B cell (primary cell): Measurements from ENCODE around the gene RNH1. TPM values are rescaled to one million over a fixed set of nuclear protein-coding genes. Genes with fewer than 3 reads are reported as not detected.

ENCODE experiments used
- ATAC-seq: fragments of 200-7000 bp; cut with Tn5 transposase; one replicate; pipeline ENCODE4 v1.10.0; 2021; ENCODE audit warnings: low read depth, mild to moderate bottlenecking, moderate number of reproducible peaks, moderate library complexity
- CTCF ChIA-PET: fragments of 350-600 bp; sonication (Branson Sonifier 250); formaldehyde crosslinking; loops from one replicate; lab custom pipeline; 2021; ENCODE audit warnings: antibody characterized with exemption, inconsistent platforms; lab: Charles Lee
- POLR2A ChIA-PET: fragments of 350-600 bp; sonication (Branson Sonifier 250); formaldehyde crosslinking; loops from one replicate; lab custom pipeline; 2021; ENCODE audit warnings: antibody characterized with exemption; lab: Charles Lee
- DNase-seq: peaks from one replicate; pipeline ENCODE4 v3.0.0; 2013
- H2AFZ ChIP-seq: 2 replicates; pipeline ENCODE4 v1.6.1; 2012; ENCODE audit warnings: mild to moderate bottlenecking, low read depth, low read length; ENCODE audit not compliant: insufficient read depth, poor library complexity, severe bottlenecking
- H3K27ac ChIP-seq, 2 donors: 1 replicate in 1 of 2; 2 replicates in 1 of 2; pipeline ENCODE4 v1.5.1; 2012 to 2013; ENCODE audit warnings: low read length in 2 of 2, mild to moderate bottlenecking in 2 of 2, moderate library complexity in 1 of 2
- H3K27me3 ChIP-seq, 4 experiments: fragments of 200-600 bp in 1 of 4; sonication (generic) in 1 of 4; replicated peaks in 1 of 4; 1 replicate in 2 of 4; 2 replicates in 2 of 4; pipeline versions ENCODE4 v1.6.1 to v1.7.0; 2013 to 2016; ENCODE audit warnings: low read length in 3 of 4, mild to moderate bottlenecking in 2 of 4, mixed read lengths in 1 of 4, moderate library complexity in 1 of 4; ENCODE audit not compliant: insufficient read depth in 4 of 4, control insufficient read depth in 3 of 4; ENCODE audit errors: control extremely low read depth in 1 of 4
- H3K36me3 ChIP-seq, 2 experiments: replicated peaks in 1 of 2; 1 replicate in 1 of 2; 2 replicates in 1 of 2; pipeline versions ENCODE4 v1.6.1 to v1.7.1; 2013; ENCODE audit warnings: low read length in 1 of 2; ENCODE audit not compliant: insufficient read depth in 2 of 2, control insufficient read depth in 1 of 2; ENCODE audit errors: control extremely low read depth in 1 of 2, extremely low read depth in 1 of 2
- H3K4me1 ChIP-seq, 2 donors: fragments of 200-600 bp in 1 of 2; sonication (generic) in 1 of 2; 1 replicate in 1 of 2; 2 replicates in 1 of 2; pipeline versions ENCODE4 v1.5.1 to v1.6.1; 2013 to 2017; ENCODE audit warnings: low read length in 2 of 2; ENCODE audit not compliant: control insufficient read depth in 2 of 2, insufficient read depth in 2 of 2
- H3K4me2 ChIP-seq: replicated peaks from 2 replicates; pipeline ENCODE3; 2012; ENCODE audit warnings: mild to moderate bottlenecking, low read depth, low read length; ENCODE audit not compliant: poor library complexity, severe bottlenecking
- H3K4me3 ChIP-seq, 5 experiments: fragments of 200-600 bp in 1 of 5; sonication (generic) in 1 of 5; 1 replicate in 3 of 5; 2 replicates in 2 of 5; pipeline versions ENCODE4 v1.5.1 to v1.7.0; 2011 to 2016; ENCODE audit warnings: low read length in 4 of 5, mild to moderate bottlenecking in 4 of 5, low read depth in 2 of 5, control low read depth in 1 of 5, moderate library complexity in 1 of 5; ENCODE audit not compliant: insufficient read depth in 1 of 5; ENCODE audit errors: control extremely low read depth in 1 of 5, extremely low read depth in 1 of 5
- H3K79me2 ChIP-seq: fragments of 200-600 bp; sonication (generic); one replicate; pipeline ENCODE4 v1.6.0; 2016; ENCODE audit warnings: low read length; ENCODE audit not compliant: control insufficient read depth, insufficient read depth
- H3K9ac ChIP-seq: fragments of 200-600 bp; sonication (generic); 2 replicates; pipeline ENCODE4 v1.6.1; 2017; ENCODE audit warnings: mild to moderate bottlenecking, low read length, moderate library complexity
- H3K9me3 ChIP-seq, 3 donors: one replicate each; pipeline versions ENCODE4 v1.6.1 to v1.7.1; 2013; ENCODE audit warnings: low read length in 2 of 3; ENCODE audit not compliant: control insufficient read depth in 2 of 3, insufficient read depth in 1 of 3; ENCODE audit errors: control extremely low read depth in 1 of 3
- H4K20me1 ChIP-seq: 2 replicates; pipeline ENCODE4 v1.6.0; 2012; ENCODE audit warnings: mild to moderate bottlenecking, low read length; ENCODE audit not compliant: insufficient read depth, control insufficient read depth, poor library complexity, severe bottlenecking
- H3K27ac Mint-ChIP-seq: one replicate; pipeline ENCODE4 v1.8.0; 2021; ENCODE audit warnings: mixed read lengths
- H3K27me3 Mint-ChIP-seq: one replicate; pipeline ENCODE4 v1.8.0; 2021; ENCODE audit warnings: mixed read lengths
- H3K4me1 Mint-ChIP-seq: one replicate; pipeline ENCODE4 v1.8.0; 2021; ENCODE audit warnings: mixed read lengths
- H3K4me3 Mint-ChIP-seq: one replicate; pipeline ENCODE4 v1.8.0; 2021; ENCODE audit warnings: mixed read lengths
- H3K9me3 Mint-ChIP-seq: one replicate; pipeline ENCODE4 v1.8.0; 2022; ENCODE audit warnings: mixed read lengths; ENCODE audit not compliant: insufficient read depth
- EZH2 ChIP-seq: IDR thresholded peaks from 2 replicates; pipeline ENCODE4 v1.6.1; 2012; ENCODE audit warnings: borderline replicate concordance, low read depth, mild to moderate bottlenecking, moderate library complexity, low read length; ENCODE audit not compliant: insufficient read depth, poor library complexity, severe bottlenecking
- WGBS: methylation state at CpG from one replicate; pipeline ENCODE4 v1.1.5; 2013; ENCODE audit warnings: missing lambda C conversion rate; ENCODE audit not compliant: insufficient coverage; 5-methylcytosine and 5-hydroxymethylcytosine counted together
- intact Hi-C: fragments of 100-400 bp; cut with micrococcal nuclease; formaldehyde crosslinking; loops from one replicate; pipeline ENCODE4 v1.10.0; 2022
- polyA plus RNA-seq: library from polyadenylated mRNA; depleted of rRNA; stranded (reverse); fragments of >200 nt; gene quantifications from 2 replicates; pipeline ENCODE4 v1.2.3, GENCODE V29; 2012
- total RNA-seq, 2 donors: library from RNA; stranded (reverse); fragments of 120-200 nt in 1 of 2; gene quantifications; 1 replicate in 1 of 2; 2 replicates in 1 of 2; pipeline versions ENCODE4 v1.2.3 to v1.2.4, GENCODE V29; 2013 to 2022
- TF ChIP-seq, protein P1 (sequence below): fragments of 200-600 bp; IDR thresholded peaks from one replicate; pipeline ENCODE4 v1.8.0; 2022; ENCODE audit warnings: antibody characterized with exemption, mild to moderate bottlenecking

Gene RNH1
- total and polyA plus RNA-seq, 2 donors (not counting 1 experiment from before 2014, with no cell fraction given), result 81.0 to 159 TPM

DNA sequence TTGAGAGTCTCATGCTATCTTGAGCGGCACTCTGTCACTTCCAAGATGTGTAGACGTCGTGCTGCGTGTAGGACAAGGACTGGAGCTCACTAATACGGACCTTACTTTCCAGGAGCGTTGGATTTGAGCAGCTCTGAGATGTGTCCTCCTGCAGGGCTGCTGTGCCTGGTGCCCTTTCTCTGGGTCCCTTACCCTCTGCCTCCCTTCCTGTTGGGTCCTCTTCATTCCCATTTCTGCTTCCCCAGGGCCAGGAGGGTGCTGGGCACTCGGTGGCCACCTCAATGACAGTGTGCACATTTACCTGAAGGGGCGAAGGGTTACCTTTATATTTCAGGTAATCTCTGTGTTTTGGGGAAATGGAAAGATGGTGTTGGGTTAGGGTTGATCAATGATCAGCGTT lies 53.0 kb downstream of the RNH1 start:
- Mint-ChIP-seq H3K27ac (no peak overlapping the region), H3K4me1 (peaks cover 35% of the 10 kb centered on the region), H3K4me3 (no peak overlapping the region), H3K9me3 (no peaks in the 10 kb centered on the region), H3K27me3 (no peaks in the 10 kb centered on the region)
- H3K27me3 ChIP-seq, result no peaks in the 10 kb centered on the region
- intact Hi-C loops, result loop anchor here (10.0 kb wide), 1 partner anchor 341 kb away; the partner anchor contains the start of genes CEND1 and SLC25A22
- WGBS, result 92% methylated on average over 9 of the region's 9 CpGs
- no peak overlapping the region for H2AFZ ChIP-seq
- H4K20me1 ChIP-seq, result peaks cover 1% of the 10 kb centered on the region
- H3K9me3 ChIP-seq, result no peaks in the 10 kb centered on the region
- peaks cover 35% of the 10 kb centered on the region for H3K79me2 ChIP-seq
- DNase-seq, result no peak
- H3K4me3 ChIP-seq, result no peak overlapping the region
- POLR2A ChIA-PET, result no interaction called here
- H3K4me1 ChIP-seq, result peaks cover 38 to 48% of the 10 kb centered on the region in 2 donors
- CTCF ChIA-PET, result no interaction called here
- no peak for TF ChIP-seq EZH2
- TF ChIP-seq, protein P1, sequence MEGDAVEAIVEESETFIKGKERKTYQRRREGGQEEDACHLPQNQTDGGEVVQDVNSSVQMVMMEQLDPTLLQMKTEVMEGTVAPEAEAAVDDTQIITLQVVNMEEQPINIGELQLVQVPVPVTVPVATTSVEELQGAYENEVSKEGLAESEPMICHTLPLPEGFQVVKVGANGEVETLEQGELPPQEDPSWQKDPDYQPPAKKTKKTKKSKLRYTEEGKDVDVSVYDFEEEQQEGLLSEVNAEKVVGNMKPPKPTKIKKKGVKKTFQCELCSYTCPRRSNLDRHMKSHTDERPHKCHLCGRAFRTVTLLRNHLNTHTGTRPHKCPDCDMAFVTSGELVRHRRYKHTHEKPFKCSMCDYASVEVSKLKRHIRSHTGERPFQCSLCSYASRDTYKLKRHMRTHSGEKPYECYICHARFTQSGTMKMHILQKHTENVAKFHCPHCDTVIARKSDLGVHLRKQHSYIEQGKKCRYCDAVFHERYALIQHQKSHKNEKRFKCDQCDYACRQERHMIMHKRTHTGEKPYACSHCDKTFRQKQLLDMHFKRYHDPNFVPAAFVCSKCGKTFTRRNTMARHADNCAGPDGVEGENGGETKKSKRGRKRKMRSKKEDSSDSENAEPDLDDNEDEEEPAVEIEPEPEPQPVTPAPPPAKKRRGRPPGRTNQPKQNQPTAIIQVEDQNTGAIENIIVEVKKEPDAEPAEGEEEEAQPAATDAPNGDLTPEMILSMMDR, result no peak
- no peak for ATAC-seq
- H3K9ac ChIP-seq, result no peak overlapping the region
- H3K36me3 ChIP-seq, result peaks cover 0 to 7% of the 10 kb centered on the region in 2 experiments
- H3K4me2 ChIP-seq, result no peak overlapping the region
- H3K27ac ChIP-seq, result no peak overlapping the region

DNA sequence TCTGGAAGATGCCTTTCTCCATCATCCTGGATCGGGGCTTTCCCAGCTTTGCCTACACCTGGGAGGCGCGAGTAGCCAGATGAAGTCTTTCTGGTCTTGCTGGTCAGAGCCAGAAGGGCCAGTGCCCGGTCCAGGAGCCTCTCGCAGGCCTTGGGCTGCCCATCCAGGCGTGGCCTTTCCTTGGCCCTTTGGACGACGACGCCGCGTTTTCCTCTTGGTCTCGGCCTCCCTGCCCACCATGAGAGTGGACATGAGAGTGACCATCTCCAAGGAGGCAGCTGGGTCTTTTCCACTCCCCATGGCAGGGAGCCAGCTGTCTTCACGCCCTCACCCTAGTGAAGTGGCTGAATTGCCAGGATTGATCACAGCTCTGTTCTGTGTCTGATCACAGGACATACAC lies 53.5 kb downstream of the RNH1 start:
- no peaks in the 10 kb centered on the region for H3K27me3 Mint-ChIP-seq
- peaks cover 35% of the 10 kb centered on the region for H3K79me2 ChIP-seq
- ChIA-PET POLR2A (no interaction called here), CTCF (no interaction called here)
- DNase-seq (no peak), ATAC-seq (no peak)
- H3K4me1 ChIP-seq, result peaks cover 42 to 53% of the 10 kb centered on the region in 2 donors
- H3K27me3 ChIP-seq, result no peaks in the 10 kb centered on the region
- intact Hi-C loops, result loop anchor here (10.0 kb wide), 1 partner anchor 341 kb away; the partner anchor contains the start of genes CEND1 and SLC25A22
- no peak overlapping the region for H3K27ac Mint-ChIP-seq
- H3K4me2 ChIP-seq, result no peak overlapping the region
- peaks cover 0 to 7% of the 10 kb centered on the region in 2 experiments for H3K36me3 ChIP-seq
- no peak overlapping the region for H2AFZ ChIP-seq
- H3K4me3 ChIP-seq, result no peak overlapping the region
- H3K4me3 Mint-ChIP-seq, result no peak overlapping the region
- TF ChIP-seq, protein P1, result no peak
- no peak for TF ChIP-seq EZH2
- WGBS, result 96% methylated on average over 13 of the region's 13 CpGs
- no peaks in the 10 kb centered on the region for H4K20me1 ChIP-seq
- H3K9ac ChIP-seq, result no peak overlapping the region
- H3K4me1 Mint-ChIP-seq, result peaks cover 39% of the 10 kb centered on the region
- no peaks in the 10 kb centered on the region for H3K9me3 ChIP-seq
- no peak overlapping the region for H3K27ac ChIP-seq
- no peaks in the 10 kb centered on the region for H3K9me3 Mint-ChIP-seq
